Astrocyte of the spinal cord (primary cell): Measurements from ENCODE around the gene MACROD2.

Experiments used
- DNase-seq: peaks from one replicate; pipeline ENCODE4 v3.0.0; 2011; ENCODE audit warnings: low read depth, low spot score
- H3K4me3 ChIP-seq: 2 replicates; pipeline ENCODE4 v1.5.1; 2011; ENCODE audit warnings: low read depth, mild to moderate bottlenecking, low read length, moderate library complexity
- in situ Hi-C: cut with HindIII; loops from 2 replicates; pipeline ENCODE4 v1.10.0; 2017; ENCODE audit warnings: low sequenced_read_pairs
- TF ChIP-seq, protein P1 (sequence below): IDR thresholded peaks from 2 replicates; pipeline ENCODE4 v1.5.1; 2012; ENCODE audit warnings: low read depth, mild to moderate bottlenecking, low read length, inconsistent platforms

Gene MACROD2

DNA sequence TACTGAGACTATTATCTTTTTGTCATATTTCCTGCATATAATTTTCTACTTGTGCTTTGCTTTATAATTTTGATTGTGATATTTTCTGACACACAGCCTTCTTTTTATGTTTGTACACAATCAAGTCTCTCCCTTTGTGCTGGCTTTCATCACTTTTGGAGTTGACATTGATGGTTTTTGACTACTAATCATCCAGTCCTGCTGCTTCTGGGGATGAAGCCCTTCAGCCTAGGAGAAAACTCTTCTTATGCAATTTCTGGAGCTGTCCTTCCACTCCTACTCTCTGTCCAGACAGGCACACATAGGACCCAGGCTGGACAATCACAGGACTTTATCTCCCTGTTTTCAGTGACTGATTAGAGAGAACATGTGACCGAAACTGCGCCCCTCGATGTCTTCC is 2063.0 kb downstream of the MACROD2 start:
- DNase-seq, result no peak
- H3K4me3 ChIP-seq, result no peak overlapping the region
- in situ Hi-C loops, result no loop called here
- TF ChIP-seq, protein P1, sequence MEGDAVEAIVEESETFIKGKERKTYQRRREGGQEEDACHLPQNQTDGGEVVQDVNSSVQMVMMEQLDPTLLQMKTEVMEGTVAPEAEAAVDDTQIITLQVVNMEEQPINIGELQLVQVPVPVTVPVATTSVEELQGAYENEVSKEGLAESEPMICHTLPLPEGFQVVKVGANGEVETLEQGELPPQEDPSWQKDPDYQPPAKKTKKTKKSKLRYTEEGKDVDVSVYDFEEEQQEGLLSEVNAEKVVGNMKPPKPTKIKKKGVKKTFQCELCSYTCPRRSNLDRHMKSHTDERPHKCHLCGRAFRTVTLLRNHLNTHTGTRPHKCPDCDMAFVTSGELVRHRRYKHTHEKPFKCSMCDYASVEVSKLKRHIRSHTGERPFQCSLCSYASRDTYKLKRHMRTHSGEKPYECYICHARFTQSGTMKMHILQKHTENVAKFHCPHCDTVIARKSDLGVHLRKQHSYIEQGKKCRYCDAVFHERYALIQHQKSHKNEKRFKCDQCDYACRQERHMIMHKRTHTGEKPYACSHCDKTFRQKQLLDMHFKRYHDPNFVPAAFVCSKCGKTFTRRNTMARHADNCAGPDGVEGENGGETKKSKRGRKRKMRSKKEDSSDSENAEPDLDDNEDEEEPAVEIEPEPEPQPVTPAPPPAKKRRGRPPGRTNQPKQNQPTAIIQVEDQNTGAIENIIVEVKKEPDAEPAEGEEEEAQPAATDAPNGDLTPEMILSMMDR, result no peak

DNA sequence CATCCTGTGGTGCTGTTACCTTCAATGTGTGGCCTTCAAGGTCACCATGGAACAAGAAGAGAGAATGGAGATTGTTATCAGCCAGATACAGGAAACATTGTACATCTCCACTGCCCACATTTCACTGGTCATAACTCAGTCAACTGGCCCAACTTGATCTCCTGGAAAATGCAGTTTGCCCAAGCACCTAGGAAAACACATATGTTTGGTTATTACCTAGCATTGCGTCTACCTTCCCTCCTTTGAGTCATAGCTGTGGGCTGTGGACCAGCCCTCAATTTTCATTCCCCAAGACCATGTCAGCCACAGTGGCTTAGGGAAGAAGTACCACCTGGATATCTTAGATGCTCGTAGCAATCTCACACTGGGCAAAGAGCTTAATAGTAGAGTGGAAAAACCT is 2064.5 kb downstream of the MACROD2 start:
- in situ Hi-C loops, result no loop called here
- no peak for DNase-seq
- TF ChIP-seq, protein P1, result no peak
- no peak overlapping the region for H3K4me3 ChIP-seq

DNA sequence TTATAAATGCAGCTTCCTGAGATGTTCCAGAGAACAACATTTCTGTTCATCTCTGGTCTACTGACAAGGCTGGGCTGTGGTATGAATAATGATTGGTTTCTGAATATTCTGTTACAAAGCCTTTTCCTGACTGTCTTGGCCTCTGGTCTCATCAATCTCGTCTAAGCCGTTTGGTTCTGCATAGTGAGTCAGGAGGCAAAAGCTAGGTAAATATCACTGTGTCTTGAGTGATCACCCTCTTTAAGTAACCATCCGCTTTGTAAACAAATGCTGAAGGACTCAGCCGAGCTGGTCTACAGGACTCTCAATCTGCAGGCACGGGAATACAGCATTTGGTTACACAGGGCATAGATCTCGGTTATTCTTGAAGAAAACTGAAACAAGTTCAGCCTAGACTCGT is 2066.0 kb downstream of the MACROD2 start:
- in situ Hi-C loops, result no loop called here

DNA sequence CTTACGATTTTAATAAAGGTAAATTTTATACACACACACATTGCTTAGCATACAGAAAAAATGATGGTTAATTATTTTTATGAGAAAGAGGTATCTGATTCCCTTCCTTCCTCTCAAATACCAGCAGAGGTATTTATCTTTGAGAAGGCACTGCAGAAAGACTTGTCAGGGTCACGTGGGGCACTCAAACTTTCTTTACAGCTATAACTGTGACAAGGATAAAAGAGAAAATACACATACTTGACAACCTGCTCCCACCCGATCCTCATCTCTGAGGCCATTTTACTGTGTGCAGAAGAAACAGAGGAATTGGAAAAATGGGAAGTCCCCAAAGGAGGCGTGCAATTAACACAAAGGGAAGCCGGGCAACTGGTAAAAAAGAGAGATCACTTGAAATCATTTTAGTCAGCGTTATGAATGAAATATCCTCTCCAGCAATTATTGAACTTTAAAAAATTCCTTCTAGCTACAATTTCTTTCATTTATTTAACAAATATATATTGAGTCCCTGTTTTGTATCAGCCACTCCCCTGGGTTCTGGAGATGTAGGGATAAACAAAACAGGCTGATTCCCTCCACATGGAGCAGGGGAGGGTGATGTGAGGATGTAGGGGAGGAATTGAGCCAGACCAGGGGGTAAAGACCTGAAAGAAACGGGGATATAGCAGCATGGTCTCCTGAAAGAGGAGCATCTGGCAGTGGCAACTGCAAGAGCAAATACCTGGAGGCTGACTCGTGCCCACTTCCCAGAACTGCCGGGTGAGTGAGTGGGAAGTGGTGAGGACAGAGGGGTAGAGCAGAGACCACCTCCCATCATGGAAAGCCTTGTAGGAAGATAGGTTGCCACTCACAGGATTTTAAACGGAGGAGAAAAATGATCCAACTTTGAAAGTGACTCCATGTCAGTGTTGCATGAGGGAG is 2067.6 kb downstream of the MACROD2 start:
- DNase-seq, result peak; percentile 1
- H3K4me3 ChIP-seq, result no peak overlapping the region
- TF ChIP-seq, protein P1, result no peak
- in situ Hi-C loops, result no loop called here

More for the DNA sequence above, 2066.0 kb downstream of the MACROD2 start:
- no peak for DNase-seq
- H3K4me3 ChIP-seq, result no peak overlapping the region
- TF ChIP-seq, protein P1, result no peak

DNA sequence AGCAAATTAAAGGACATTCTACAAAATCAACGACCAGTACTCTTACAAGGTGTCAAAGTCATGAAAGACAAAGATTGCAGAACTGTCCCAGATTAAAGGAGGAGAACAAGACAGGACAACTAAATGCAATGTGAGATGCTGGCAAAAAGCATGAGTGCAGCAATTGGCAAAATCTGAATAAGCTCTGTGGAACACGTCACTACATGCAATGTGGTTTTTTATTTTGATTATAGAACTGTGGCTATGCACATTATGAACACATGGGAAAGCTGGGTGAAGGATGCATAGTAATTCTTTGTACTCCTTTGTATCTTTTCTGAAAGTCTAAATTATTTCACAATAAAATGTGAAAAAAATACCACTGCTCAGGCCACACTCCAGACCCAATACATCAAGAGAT is 2068.6 kb downstream of the MACROD2 start:
- no peak for DNase-seq
- TF ChIP-seq, protein P1, result no peak
- in situ Hi-C loops, result no loop called here
- no peak overlapping the region for H3K4me3 ChIP-seq

DNA sequence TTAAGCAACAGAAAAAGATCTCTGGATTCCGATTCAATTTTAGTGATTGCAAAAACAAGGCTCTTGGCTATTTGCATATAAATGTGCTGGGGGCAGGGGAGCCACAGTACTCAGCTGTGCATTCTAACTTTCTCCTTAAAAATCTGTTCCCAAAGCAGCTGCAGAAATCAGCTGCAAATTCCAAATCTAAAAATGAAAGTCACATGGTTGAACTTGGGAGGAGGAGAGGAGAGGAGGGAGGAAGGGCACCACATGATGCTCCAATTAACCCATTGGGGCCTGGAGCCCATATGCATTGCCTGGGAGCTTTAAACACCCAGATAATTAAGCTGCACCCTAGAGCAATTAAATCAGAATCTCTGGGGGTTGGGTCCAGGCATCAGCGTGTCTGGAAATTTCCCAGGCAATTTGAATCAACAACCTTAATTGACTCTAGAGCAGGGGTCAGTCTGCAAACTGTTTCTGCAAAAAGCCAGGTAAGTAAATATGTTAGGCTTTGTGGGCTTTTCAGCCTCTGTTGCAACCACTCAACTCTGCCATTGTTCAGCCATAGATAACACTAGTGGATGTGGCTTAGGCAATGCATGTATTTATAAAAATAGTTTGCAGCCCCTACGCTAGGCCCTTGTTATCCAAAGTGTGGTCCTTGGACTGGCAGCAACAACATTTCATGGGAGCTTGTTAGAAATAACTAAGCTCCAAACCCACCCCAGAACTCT is 2069.8 kb downstream of the MACROD2 start:
- no peak overlapping the region for H3K4me3 ChIP-seq
- DNase-seq, result peak; percentile 0
- TF ChIP-seq, protein P1, result no peak
- in situ Hi-C loops, result no loop called here
